Posterior cingulate gyrus (tissue), 11 donors: ENCODE measurements around the gene KLHL8.

Experiments
- DNase-seq, 10 donors: peaks; one replicate each; pipeline versions ENCODE4 v3.0.0 to v3.0.0-alpha.2; 2020 to 2021; ENCODE audit warnings: mixed read lengths in 3 of 10
- intact Hi-C: fragments of 100-400 bp; cut with DNase I; formaldehyde crosslinking; loops from one replicate; pipeline ENCODE4 v1.15.1; 2023

KLHL8 gene

DNA sequence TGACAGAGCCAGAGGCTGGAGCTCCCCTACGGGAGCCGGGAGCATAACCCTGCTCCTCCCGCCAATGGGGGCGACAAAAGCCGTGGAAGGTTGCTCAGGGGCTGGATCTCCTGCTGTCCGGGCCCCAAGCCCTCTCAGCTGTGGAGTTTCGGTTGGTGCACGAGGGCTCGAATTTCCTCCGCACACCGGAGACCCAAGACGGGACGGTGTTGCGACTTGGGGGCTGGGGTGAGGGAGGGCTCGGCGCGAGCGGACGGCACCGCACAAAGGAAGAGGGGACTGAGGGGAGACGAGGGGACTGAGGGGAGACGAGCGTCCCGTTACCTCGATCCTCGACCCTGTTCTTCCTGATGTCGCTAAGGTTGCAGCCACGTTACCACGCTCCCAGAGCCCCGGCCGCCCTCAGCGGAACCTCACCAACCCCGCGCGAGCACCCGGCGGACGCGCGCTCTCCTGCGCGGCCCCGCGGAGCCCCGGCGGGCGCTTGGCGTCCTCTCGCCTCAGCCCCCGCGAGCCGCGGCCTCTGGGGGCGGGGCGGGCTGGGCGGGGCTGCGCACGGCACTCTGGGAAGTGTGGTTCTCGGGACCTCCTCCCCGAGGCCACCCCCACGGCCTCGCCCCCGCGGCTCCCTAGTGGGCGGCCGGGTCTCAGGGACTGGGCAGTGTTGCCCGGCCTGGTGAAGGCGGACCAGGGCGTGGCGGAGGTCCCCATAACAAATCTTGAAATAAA, at the start of gene KLHL8:
TSS of gene KLHL8 (minus strand) at position 525 of the 729 bp plus-strand sequence. CDS start 25,079 bp downstream, outside the sequence.
- intact Hi-C loops: no loop called here
- peak; percentile 73 to 98 (median 83) for DNase-seq

DNA sequence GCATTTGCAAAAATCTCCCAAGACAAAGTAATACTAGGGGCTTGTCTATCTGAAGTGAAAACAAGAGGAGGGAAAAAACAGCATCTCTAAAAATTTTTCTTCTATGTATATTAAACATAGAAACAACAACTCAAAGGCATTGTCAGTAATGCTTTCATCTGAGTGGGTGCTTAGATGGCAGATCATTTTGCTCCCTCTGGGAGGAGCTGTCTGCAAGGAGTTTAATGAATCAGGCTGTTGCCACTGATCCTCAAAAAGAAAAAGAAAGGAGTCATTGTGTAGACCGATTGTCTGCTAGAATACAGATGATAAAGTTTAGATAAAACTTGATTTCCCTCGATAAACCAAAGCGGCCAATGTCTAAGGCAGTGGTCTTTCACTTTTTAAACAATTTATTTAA, 49.7 kb upstream of the KLHL8 start:
- intact Hi-C loops: loop anchor here (10.0 kb wide), 1 partner anchor 585 kb away; no protein-coding TSS in a partner anchor
- peak in 2 of 10 donors; percentile 11 to 44 for DNase-seq

DNA sequence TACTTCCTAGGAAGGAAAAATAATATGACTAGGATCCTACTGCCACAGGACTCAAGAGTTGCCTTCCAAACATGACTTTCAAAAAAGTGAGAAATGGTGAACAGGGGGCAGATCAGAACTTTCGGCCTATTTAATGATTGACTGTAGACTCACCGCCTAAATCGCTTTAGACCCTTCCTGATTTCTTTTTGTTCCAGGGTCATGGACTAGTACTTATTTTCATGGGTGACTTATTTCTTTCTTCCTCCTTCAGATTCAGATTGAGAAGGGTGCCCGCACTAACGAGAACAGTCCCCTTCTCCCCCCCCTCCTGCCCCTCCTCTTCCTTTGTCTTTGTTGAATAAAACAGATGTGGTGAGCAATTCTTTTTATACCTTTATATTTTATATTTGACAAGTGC, 48.0 kb upstream of the KLHL8 start:
- intact Hi-C loops: no loop called here
- no peak for DNase-seq

DNA sequence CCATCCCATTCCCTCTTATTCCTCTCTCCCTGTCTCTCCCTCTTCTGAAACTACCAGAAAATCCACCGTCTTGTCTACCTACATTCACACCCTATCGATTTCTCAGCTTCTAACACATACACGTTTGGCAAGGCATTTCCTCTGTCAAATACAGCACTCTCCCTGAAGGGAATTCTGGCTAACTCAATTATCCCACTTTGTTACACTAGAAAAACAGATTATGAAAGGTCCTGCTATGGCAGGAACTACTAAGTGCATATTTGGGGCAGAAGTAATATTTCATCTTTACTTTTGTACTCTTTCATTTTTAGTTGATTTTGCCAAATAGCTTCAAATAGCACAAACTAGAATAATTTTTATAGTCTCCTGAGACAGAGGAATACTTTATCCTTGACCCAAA, 46.6 kb upstream of the KLHL8 start:
- no peak for DNase-seq
- intact Hi-C loops: no loop called here

DNA sequence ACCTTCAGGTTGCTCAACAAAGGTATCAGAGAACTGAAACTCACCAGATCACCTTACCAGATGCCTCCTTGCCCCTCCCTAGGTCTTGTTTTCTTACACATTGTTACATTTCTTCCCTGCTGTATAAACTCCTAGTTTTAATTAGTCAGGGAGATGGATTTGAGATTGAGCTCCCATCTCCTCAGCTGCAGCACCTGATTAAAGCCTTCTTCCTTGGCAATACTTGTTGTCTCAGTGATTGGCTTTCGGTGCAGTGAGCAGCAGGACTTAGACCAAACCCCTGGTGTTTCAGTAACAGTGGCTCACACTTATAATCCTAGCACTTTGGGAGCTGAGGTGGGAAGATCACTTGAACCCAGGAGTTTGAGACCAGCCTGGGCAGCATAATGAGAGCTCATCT, 42.5 kb upstream of the KLHL8 start:
- intact Hi-C loops: no loop called here

DNA sequence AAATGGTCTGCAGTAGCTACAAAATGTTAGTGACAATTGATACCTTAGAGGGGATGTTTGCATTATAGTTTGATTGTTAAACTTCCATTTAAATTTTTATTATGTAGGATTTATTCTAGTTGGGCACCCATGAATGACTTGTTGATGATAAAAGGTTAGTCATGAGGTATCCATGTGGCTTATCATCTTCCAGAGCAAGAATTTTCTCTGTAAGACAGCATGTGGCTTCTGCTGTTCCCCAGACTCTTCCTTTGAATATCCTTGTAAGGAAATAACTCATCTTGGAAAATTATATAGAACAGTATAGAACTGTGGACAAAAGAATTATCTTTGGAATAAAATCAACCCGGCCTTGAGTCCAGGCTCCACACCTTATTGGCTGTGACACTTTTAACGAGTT, 40.1 kb upstream of the KLHL8 start:
- intact Hi-C loops: no loop called here

More for the DNA sequence above, 42.5 kb upstream of the KLHL8 start:
- DNase-seq: no peak

DNA sequence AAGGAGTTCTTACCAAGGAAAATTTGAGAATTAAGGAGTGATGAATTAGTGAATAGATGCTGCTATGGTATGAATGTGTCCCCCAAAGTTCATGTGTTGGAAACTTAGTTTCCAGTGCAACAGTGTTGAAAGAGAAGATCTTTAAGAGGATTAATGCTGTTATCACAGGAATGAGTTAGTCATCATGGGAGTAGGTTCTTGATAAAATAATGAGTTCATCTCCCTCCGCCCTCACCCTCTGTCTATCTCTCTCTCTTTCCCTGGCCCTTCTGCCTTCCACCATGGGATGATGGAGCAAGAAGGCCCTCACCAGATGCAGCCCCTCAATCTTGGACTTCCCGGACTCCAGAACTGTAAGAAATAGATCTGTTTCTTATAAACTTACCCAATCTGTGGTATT, 38.3 kb upstream of the KLHL8 start:
- DNase-seq: no peak
- intact Hi-C loops: no loop called here

More for the DNA sequence above, 40.1 kb upstream of the KLHL8 start:
- no peak for DNase-seq

DNA sequence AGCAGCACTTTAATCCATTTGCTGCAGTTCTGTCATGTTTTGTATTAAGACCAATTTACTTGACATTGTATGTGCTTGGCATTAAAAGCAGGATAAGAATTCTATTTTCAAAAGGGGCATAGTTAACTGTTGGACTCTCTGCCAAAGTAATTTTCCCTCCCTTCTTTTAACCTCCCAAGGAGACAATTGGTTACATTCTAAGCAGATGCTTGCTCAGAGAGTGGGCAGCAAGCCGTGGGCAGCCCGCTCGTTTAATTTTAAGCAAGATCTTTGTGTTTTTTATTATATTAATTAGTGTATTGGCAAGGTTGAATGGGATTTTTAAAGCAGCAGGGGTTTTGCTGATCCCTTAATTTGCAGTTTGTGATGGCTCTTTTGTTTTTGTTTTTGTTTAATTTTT, 37.1 kb upstream of the KLHL8 start:
- intact Hi-C loops: no loop called here
- DNase-seq: peak in 1 of 10 donors; percentile 21

DNA sequence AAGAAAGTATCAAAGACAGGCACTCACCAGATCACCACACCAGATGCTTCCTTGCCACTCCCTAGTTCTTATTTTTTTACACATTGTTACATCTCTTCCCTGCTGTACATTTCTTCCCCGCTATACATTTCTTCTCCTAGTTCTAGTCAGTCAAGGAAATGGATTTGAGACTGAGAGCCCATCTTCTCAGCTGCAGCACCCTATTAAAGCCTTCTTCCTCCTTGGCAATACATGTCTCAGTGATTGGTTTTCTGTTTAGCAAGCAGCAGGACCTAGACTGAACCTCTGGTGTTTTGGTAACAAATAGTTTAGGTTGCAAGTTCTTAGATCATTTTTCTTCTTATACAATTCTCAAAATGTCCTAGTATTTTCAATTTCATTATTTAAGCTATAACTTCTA, 35.3 kb upstream of the KLHL8 start:
- intact Hi-C loops: no loop called here
- DNase-seq: no peak

DNA sequence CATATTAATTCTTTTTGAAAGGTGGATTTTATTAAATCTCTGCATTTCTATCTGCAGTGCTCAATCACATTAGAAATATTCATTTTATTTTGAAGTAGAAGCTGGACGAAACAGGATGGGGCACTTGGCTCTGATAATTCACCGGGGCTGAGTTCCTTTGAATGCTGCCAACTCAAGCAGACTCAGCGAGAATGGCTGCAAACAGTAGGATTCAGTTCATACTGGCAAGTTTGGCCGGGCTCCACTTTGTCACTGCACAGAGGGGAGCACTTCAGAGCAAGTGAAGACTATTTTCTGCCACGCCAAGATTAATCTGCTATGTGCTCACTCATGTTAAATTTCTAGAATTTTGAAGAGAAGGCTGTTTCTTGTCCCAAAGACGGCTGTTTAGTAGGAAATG, 30.7 kb upstream of the KLHL8 start:
- peak; percentile 59 to 95 (median 76) for DNase-seq
- intact Hi-C loops: no loop called here

DNA sequence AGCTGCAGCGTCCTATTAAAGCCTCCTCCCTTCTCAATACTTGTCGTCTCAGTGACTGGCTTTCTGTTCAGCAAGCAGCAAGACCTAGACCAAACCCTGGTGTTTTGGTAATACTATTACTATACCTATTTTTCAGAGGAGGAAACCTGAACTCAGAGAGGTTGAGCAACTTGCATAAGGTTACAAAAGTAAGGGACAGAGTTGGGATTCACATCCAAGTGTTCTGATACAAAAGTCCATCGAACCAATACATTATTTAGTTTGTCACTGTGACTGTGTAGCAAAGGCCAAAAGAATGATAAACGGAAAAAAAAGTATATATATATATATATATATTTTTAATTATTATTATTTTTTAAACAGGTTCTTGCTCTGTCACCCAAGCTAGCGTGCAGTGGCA, 29.9 kb upstream of the KLHL8 start:
- DNase-seq: no peak
- intact Hi-C loops: no loop called here

DNA sequence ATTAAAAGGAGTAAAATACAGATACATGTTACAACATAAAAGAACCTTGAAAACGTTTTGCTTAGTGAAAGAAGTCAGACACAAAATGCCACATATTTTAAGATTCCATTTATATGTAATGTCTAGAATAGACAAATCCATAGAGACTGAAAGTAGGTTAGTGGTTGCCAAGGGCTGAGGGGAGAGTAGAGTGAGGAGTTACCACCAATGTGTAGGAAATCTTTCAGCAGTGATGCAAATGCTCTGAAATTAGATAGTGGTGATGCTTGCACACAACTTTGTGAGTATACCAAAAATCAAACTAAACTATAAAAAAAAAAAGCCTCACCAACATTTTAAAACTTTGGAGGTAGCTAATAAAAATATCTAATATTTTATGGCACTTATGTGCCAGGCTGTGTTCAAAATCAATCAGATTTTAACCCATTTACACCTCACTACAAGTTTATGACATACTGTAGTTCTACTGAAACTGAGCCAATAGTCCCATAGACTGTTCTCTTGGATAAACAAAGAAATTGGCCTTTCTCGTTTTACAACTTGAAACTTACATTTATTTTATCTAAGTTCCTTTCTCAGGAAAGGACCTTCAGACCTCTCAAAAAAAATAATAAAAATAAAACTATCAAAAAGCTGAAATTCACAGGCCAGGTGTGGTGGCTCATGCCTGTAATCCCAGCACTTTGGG, 29.1 kb upstream of the KLHL8 start:
- intact Hi-C loops: no loop called here
- no peak for DNase-seq

DNA sequence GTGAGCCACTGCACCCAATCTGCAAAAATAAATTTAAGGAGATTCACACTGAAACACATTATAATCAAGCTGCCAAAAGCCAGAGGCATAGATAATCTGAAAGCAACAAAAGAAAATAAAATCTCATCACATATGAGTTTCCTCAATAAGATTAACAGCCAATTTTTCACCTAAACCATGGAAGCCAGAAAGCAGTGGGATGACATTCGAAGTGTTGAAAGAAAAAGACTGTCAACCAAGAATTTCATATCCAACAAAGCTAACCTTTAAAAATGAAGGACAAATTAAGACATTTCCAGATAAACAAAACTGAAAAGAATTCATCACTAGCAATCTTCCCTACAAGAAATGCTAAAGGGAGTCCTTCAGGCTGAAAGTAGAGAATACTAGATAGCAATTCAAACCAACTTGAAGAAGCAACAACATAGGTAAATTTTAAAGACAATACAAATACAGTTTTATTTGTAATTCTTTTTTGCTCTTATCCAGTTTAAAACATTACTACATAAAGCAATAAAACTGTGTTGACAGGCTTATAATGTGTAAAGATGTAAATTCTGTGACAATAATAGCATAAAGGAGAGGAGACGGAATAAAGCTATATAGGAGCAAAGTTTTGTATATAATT, 23.1 kb upstream of the KLHL8 start:
- intact Hi-C loops: no loop called here
- DNase-seq: no peak

DNA sequence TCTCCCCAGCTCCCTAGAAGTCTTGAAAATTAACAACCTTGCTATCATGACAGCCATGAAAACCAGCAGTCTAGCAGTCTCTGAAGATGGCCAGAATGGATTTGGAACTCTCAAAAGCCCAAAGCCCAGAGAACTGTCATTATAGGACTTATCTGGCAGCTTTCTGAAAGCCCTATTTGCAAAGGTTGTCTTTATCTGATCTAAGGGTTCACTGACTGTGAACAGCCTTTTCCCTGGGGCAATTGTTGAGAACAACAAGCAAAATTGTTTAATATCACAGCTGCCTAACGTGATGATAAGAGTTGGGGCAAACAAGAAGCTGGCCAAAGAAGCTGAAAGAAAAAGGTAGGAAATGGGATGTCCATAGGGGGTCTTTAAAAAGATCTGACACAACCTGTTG, 20.9 kb upstream of the KLHL8 start:
- intact Hi-C loops: no loop called here
- no peak for DNase-seq

DNA sequence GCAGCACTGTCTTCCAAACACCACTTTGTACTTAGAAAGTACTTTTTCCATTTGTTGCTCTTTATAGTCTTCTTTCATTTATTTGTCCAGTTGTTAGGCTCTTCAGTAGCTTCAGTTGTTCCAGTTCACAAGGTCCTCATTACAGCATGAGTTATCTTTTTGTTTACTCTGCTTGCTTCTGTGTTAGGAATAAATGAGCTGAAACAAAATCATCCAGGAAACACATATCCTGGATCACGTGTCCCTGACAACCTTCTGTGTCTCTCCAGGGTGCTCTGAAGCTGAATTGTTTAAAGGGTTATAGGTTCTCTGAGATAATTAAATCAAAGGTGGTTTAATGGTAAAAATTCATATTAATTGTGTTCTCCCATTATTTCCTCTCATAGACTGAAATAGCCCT, 19.9 kb upstream of the KLHL8 start:
- DNase-seq: no peak
- intact Hi-C loops: no loop called here

DNA sequence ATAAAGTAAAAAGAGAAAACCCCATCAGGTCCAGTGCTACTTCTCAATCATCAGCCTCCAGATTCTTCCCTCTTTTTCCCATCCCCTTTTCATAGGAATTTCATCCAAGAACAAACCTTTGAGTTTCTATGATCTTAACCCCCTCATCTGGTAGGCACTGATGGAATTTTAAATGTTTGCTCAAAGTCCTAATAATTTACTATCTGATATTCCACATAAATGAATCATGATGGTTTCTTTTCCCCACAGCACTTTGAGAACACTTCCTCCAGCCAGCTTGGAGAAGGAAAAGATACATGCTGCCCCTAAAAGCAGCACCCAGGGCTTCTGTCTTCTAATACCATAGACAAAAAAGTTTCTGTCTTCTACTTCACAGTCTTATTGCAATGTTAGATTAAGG, 19.4 kb upstream of the KLHL8 start:
- DNase-seq: no peak
- intact Hi-C loops: loop anchor here (5.0 kb wide), 1 partner anchor 318 kb away; no protein-coding TSS in a partner anchor

DNA sequence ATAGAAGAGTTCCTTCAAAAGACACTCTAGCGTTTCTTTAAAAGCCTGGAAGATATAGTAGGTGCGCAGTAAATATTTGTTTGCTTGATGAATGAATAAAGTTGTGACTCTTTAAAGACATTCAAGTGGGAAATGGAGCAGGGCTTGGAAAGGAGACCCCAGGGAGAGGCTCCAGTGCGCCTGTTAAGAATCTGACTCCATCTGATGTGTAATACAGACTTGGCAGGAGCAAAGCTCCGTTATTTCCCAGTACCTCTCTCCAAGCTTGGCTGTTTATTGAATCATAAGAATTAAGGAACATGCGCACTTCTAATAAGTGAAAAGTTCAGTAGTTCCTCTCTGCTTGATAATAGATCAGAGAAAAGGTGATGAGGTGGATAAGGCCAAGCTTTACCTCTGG, 18.8 kb upstream of the KLHL8 start:
- intact Hi-C loops: loop anchor here (5.0 kb wide), 1 partner anchor 317 kb away; no protein-coding TSS in a partner anchor
- DNase-seq: no peak

DNA sequence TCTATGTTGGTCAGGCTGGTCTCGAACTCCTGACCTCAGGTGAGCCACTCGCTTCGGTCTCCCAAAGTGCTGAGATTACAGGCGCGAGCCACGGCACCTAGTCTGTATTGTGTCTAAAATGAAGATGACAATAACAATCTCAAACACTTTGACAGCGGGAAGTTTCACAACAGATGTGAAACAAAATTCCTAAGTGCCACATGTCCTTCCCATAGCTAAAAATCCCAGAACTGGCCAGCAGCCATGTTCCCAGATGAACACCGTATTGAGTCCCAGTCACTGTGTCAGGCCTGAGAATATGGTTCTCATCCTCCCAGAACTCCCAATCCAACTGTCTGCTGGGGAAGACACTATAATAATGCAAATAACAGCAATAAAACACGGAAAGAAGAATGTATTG, 16.4 kb upstream of the KLHL8 start:
- DNase-seq: no peak
- intact Hi-C loops: loop anchor here (1.0 to 5.0 kb wide), 2 partner anchors 86 to 315 kb away; no protein-coding TSS in a partner anchor

DNA sequence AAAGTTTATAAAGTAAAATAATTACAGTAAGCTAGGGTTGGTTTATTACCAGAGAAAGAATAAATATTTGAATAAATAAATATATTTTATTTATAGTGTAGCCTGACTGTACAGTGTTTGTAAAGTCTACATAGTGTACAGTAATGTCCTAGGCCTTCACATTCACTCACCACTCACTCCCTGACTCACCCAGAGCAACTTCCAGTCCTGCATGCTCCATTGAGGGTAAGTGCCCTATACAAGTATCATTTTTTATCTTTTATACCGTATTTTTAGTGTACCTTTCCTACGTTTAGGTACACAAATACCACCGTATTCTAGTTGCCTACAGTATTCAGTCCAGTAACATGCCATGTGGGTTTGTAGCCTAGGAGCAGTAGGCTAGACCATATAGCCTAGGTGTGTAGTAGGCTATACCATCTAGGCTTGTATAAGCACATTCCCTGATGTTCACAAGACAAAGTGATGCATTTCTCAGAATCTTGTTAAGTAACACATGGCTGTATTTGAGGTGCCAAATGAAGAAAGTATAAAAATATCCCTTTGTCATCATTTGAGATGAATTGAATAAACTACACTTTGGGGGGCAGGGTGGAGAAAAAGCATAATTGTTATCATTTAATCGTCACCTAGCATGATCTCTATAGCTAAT, 14.7 kb upstream of the KLHL8 start:
- intact Hi-C loops: loop anchor here (5.0 kb wide), 1 partner anchor 313 kb away; no protein-coding TSS in a partner anchor
- DNase-seq: no peak

DNA sequence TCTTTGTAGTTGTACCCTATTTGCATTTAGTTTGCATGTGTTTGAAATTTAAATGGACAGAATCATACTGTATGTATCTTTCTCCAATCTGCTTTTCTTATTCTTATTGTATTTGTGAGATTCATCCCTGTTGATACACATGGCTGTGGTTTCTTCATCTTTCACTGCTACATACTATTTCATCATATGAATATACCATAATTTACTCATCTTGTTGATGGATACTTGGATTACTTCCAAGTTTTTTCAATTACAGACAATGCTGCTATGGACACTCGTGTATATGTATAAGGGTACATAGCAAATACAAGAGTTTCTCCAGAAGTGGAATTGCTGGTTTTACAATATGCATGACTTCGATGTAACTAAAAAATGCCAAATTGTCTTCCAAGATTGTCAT, 11.8 kb upstream of the KLHL8 start:
- no peak for DNase-seq
- intact Hi-C loops: no loop called here

DNA sequence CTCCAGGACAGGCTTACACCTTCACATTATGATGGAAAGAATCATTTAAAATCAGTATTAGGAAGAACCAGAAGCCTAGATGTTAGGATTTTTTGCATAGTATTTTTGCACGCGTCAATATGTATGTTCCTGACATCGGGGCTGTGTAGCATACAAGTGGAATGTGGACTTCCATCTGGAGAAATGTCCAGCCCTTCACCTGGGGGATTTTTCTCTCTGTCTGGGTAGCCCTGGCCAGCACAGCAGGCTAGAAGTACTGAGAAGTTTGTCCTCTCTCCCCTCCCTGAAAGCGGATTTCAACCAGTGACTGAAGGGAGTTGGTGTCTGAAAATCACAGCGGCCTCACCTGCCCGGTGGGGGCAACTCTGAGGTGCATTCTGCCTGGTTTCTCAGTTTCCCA, 10.4 kb upstream of the KLHL8 start:
- intact Hi-C loops: no loop called here
- no peak for DNase-seq
